ENCODE measurements around the gene NPEPPS. TPM values are rescaled to one million over a fixed set of nuclear protein-coding genes. Genes with fewer than 3 reads are reported as not detected.

NPEPPS gene
- total RNA-seq, 1 experiment from 2014 or later = 137 TPM

DNA sequence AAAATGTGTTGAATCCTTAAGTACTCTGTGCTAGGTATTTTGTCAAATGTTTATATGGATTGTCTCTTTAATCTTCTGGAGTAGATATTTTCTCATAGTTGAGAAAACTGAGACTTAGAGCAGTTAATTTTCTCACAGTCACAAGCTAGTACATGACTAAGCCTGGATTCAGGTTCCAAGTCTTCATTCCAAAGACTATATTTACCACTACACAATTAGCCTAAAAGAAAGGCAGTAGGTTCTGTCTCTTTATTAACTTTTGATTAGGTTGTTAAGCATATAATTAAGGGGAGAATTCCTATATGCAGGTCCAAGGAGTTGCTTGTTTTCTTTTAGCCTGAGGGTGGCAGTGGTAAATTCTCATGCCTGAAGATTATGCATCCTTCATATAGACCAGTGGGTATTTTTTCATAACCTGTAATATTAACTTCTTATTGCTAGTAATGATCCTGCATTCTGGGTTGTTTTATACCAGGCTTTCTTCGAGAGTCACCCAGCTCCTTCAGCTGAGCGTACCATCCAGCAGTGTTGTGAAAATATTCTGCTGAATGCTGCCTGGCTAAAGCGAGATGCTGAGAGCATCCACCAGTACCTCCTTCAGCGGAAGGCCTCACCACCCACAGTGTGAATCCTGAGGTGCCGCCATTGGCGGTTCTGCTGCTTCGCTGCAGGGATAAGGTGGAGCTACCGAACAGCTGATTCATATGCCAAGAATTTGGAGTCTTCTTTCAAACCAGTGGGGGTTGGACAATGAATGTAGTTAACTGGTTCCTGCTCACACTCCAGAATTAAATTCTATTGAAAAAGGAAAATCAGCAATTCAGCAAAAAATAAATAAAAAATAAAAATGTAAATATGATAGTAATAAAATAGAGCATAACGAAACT is 90.6 kb downstream of the NPEPPS start:
- in situ Hi-C loops (cut with HindIII; ENCODE audit: low pct_unique_long_range_greater_than_20kb, low sequenced_read_pairs) = no loop called here
- no peak overlapping the region for H3K4me3 ChIP-seq (ENCODE audit: low read depth in 2 of 2, low read length in 2 of 2)
- intact Hi-C loops (cut with micrococcal nuclease; ENCODE audit: unreplicated experiment) = no loop called here

DNA sequence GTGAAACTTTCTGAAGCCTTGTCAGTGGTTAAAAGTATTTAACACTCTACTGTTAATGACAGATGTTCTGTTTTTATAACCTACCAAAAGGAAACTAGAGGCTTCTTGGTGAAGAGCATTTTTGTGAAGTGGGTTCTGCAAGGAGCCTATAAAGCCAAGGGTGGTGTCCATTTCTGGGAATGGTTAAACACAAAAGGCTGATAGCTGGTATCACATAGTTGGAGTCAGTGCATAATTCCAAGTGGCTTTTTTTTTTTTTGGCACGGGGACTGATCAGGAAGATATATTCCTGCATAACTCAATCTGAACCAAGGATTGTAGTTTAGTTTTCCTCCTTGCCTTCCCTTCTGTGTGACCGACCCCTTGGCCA is 91.3 kb downstream of the NPEPPS start:
- H3K4me3 ChIP-seq (ENCODE audit: low read depth in 2 of 2, low read length in 2 of 2) = no peak overlapping the region
- ChIA-PET POLR2A (no interaction called here), CTCF (no interaction called here)
- TF ChIP-seq, protein P1, sequence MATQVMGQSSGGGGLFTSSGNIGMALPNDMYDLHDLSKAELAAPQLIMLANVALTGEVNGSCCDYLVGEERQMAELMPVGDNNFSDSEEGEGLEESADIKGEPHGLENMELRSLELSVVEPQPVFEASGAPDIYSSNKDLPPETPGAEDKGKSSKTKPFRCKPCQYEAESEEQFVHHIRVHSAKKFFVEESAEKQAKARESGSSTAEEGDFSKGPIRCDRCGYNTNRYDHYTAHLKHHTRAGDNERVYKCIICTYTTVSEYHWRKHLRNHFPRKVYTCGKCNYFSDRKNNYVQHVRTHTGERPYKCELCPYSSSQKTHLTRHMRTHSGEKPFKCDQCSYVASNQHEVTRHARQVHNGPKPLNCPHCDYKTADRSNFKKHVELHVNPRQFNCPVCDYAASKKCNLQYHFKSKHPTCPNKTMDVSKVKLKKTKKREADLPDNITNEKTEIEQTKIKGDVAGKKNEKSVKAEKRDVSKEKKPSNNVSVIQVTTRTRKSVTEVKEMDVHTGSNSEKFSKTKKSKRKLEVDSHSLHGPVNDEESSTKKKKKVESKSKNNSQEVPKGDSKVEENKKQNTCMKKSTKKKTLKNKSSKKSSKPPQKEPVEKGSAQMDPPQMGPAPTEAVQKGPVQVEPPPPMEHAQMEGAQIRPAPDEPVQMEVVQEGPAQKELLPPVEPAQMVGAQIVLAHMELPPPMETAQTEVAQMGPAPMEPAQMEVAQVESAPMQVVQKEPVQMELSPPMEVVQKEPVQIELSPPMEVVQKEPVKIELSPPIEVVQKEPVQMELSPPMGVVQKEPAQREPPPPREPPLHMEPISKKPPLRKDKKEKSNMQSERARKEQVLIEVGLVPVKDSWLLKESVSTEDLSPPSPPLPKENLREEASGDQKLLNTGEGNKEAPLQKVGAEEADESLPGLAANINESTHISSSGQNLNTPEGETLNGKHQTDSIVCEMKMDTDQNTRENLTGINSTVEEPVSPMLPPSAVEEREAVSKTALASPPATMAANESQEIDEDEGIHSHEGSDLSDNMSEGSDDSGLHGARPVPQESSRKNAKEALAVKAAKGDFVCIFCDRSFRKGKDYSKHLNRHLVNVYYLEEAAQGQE (IDR thresholded peaks at IDR 0.05; ENCODE audit: insufficient read depth in 1 of 2, low read depth in 2 of 2, low read length in 1 of 2) = no peak
- no peak for TF ChIP-seq TCF7L2 (IDR thresholded peaks at IDR 0.05; ENCODE audit: low read depth, low read length)
- no peak for TF ChIP-seq SIN3A (IDR thresholded peaks at IDR 0.05; ENCODE audit: borderline replicate concordance, insufficient read depth, low read depth, low read length)
- TF ChIP-seq, protein P2, sequence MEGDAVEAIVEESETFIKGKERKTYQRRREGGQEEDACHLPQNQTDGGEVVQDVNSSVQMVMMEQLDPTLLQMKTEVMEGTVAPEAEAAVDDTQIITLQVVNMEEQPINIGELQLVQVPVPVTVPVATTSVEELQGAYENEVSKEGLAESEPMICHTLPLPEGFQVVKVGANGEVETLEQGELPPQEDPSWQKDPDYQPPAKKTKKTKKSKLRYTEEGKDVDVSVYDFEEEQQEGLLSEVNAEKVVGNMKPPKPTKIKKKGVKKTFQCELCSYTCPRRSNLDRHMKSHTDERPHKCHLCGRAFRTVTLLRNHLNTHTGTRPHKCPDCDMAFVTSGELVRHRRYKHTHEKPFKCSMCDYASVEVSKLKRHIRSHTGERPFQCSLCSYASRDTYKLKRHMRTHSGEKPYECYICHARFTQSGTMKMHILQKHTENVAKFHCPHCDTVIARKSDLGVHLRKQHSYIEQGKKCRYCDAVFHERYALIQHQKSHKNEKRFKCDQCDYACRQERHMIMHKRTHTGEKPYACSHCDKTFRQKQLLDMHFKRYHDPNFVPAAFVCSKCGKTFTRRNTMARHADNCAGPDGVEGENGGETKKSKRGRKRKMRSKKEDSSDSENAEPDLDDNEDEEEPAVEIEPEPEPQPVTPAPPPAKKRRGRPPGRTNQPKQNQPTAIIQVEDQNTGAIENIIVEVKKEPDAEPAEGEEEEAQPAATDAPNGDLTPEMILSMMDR (IDR thresholded peaks at IDR 0.05) = no peak
- TF ChIP-seq POLR2AphosphoS5 (IDR thresholded peaks at IDR 0.05; ENCODE audit: low read depth, low read length) = no peak
- H3K27me3 ChIP-seq (ENCODE audit: control insufficient read depth, insufficient read depth, low read length) = no peaks in the 10 kb centered on the region
- H3K36me3 ChIP-seq (ENCODE audit: control insufficient read depth, insufficient read depth, low read length) = peaks cover 32% of the 10 kb centered on the region
- peak overlapping the region; percentile 20 for H3K27ac ChIP-seq (ENCODE audit: low read length)
- DNase-seq (ENCODE audit: low read depth, low spot score) = no peak
- no peaks in the 10 kb centered on the region for H3K9me3 ChIP-seq (ENCODE audit: control insufficient read depth, insufficient read depth, low read depth, low read length)
- intact Hi-C loops (cut with micrococcal nuclease; ENCODE audit: unreplicated experiment) (no loop called here), in situ Hi-C loops (cut with HindIII; ENCODE audit: low pct_unique_long_range_greater_than_20kb, low sequenced_read_pairs) (no loop called here)
- peaks cover 24% of the 10 kb centered on the region for H3K4me1 ChIP-seq (ENCODE audit: control insufficient read depth, insufficient read depth, low read length)
- no TSS peak for BruUV-seq (replicated peaks)
- ATAC-seq = no peak

More for the DNA sequence above, 90.6 kb downstream of the NPEPPS start:
- POLR2A ChIA-PET = no interaction called here
- peaks cover 24% of the 10 kb centered on the region for H3K4me1 ChIP-seq (ENCODE audit: control insufficient read depth, insufficient read depth, low read length)
- CTCF ChIA-PET = no interaction called here
- H3K36me3 ChIP-seq (ENCODE audit: control insufficient read depth, insufficient read depth, low read length) = peaks cover 36% of the 10 kb centered on the region
- TF ChIP-seq, protein P2 (IDR thresholded peaks at IDR 0.05) = no peak
- TF ChIP-seq POLR2AphosphoS5 (IDR thresholded peaks at IDR 0.05; ENCODE audit: low read depth, low read length) = peak; percentile 26; the same call in 1 of the 2 replicates
- TF ChIP-seq, protein P1 (IDR thresholded peaks at IDR 0.05; ENCODE audit: insufficient read depth in 1 of 2, low read depth in 2 of 2, low read length in 1 of 2) = no peak
- TF ChIP-seq SIN3A (IDR thresholded peaks at IDR 0.05; ENCODE audit: borderline replicate concordance, insufficient read depth, low read depth, low read length) = no peak
- no peak for TF ChIP-seq TCF7L2 (IDR thresholded peaks at IDR 0.05; ENCODE audit: low read depth, low read length)
- peak overlapping the region; percentile 20 for H3K27ac ChIP-seq (ENCODE audit: low read length)
- ATAC-seq (peak; percentile 93), DNase-seq (ENCODE audit: low read depth, low spot score) (peak; percentile 63)
- H3K27me3 ChIP-seq (ENCODE audit: control insufficient read depth, insufficient read depth, low read length) = no peaks in the 10 kb centered on the region
- no peaks in the 10 kb centered on the region for H3K9me3 ChIP-seq (ENCODE audit: control insufficient read depth, insufficient read depth, low read depth, low read length)
- BruUV-seq (replicated peaks) = no TSS peak

Measured in Panc1 (cell line).